ENCODE results near the gene FBXL2. TPM values are rescaled to one million over a fixed set of nuclear protein-coding genes. Genes with fewer than 3 reads are reported as not detected.
"Not testable (repeated sequence)": the region's sequence is repeated elsewhere in the genome, so short reads cannot be mapped to it uniquely, and the experiment has no call there.

The FBXL2 gene
- polyA plus RNA-seq, 12 donors, result 5.1 to 18.1 (median 8.4) TPM; not detected in 1

DNA sequence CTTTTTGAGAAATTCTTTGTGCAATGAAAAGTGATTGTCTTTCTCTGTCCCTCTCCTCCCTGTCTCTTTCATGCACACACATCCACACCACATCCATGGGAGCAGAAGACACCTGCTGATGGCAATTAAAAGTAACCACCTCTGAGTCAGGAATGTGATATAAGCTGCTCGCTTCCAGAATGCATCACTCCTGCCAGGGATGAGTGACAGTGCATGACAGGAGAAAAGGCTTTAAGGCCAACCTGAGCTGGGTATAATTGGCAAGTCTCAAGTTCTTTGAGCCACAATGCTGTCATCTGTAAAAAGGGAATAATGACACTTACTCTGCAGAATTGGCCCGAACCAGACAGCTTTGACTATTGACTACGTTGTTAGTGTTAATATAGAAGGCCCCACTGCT is 103.4 kb downstream of the FBXL2 start:
- no peak for DNase-seq

DNA sequence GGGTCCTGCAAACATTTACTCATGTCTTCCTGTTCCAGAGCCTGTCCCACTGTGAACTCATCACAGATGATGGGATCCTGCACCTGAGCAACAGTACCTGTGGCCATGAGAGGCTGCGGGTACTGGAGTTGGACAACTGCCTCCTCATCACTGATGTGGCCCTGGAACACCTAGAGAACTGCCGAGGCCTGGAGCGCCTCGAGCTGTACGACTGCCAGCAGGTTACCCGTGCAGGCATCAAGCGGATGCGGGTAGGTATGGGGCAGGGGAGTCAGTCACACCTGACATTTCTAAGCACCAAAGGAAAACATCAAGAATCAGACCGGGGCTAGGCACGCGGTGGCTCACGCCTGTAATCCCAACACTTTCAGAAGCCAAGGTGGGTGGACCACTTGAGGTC is 106.7 kb downstream of the FBXL2 start:
- DNase-seq, result no peak

DNA sequence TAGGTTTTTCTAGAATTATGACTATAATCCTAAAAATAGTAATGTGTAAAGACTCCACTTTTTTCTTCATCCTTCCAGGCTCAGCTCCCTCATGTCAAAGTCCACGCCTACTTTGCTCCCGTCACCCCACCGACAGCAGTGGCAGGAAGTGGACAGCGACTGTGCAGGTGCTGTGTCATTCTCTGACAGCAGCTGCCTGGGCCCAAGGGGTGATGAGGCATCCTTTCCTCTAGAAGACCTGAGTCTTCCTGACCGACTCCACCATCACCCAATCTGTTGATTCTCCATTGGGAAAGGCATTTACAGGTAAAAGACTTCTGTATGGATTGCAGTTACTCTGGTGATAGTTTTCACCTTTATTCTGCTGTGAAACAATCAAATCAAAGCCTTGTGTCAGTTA is 108.2 kb downstream of the FBXL2 start:
- DNase-seq, result no peak

DNA sequence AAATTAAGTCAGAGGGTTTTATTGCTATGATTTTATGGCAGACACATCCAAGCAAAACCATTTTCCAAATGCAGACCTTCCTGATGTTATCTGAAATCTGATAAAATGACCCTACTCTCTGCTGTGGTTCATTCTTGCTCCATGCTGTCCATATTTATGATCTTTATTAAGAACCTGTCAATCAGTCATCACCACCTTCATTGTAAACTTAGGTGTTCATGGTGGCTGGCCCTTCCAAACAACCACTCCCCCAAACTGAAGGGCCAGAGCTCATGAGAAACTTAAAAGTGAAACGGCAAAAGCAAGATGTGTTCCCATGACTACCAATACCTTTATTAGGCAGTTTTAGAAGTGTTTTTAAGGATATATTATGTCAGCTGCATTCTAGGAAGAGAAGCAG is 109.4 kb downstream of the FBXL2 start:
- no peak for DNase-seq

DNA sequence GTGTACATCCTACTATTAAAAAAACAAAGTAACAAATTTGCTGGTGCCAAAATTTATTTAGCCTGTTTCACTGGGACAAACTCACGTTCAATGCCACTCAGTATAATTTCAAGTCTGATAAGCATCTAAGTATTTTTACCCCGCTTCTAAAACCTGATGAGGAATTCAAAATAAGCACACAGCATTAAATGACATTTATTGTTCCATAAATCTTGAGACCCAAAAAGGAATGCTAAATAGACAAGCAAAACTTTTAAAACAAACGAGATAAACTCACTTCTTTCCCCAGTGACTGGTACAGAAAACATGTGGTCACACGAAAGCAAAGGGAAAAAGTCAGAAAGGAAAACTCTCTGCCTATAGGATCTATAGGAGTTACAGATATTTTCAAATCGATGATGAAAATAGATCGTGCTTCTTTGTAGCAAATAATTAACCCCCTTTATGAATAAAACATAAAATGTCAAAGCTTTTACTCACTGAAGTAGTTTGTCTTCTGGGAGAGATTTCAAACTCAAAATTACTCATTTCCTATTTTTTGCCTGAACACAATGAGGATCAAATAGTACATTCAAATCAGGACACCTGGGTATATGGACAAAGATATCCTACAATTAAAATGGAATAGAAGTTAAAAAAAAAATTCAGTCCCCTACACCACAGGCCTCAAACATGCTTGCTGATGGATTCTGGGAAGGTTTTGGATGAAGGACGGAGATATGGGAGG is 111.3 kb downstream of the FBXL2 start:
- no peak for DNase-seq

DNA sequence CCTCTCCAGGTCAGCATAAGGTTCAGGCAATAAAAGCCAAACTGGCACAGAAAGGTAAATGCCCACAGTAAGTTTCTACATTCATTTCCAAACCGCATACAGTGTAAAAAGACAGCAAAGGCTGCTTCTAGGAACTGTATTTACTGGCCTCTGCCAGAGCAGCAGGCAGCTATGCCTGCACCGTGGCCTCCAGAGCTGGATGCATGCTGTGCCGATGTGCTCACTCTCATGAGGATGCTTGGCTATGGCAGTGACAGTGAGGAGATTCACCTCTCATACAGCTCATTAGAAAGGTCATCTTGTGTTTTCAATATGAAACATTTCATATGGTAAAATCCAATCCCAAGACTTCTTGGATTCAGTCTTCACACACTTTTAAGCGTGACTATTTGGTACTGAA is 112.7 kb downstream of the FBXL2 start:
- no peak for DNase-seq

DNA sequence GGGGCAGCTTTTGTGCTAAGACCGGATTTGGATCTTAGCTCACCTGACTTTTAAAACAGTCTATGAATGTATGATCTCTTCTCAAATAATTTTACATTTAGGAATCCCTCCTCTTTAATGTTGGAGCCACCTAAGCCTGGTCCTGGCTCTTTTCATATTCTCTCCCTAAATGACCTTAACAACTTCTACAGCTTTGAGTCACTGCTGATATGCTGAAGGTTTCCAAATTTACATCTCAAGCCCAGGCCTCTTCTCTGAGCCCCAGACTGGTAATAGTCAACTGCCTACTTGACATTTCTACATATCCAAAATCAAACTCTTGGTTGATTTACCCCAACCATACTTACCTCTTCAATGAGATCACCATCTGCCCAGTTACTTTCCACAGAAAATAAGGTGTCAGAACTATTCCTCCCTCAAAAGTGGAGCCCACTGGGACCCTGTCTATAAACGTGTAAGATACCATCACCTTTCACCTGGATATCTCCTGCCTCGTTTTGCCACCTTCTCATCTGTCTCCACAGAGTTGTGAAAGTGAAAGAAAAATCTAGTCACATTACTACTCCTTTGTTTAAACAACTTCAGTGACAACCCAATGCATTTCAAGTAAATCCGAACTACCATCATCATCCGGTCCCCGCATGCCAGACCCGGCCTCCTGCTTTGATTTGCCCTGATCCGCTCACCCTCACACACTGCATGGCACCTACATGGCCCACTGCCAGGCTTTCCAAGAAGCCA is 114.2 kb downstream of the FBXL2 start:
- no peak for DNase-seq

DNA sequence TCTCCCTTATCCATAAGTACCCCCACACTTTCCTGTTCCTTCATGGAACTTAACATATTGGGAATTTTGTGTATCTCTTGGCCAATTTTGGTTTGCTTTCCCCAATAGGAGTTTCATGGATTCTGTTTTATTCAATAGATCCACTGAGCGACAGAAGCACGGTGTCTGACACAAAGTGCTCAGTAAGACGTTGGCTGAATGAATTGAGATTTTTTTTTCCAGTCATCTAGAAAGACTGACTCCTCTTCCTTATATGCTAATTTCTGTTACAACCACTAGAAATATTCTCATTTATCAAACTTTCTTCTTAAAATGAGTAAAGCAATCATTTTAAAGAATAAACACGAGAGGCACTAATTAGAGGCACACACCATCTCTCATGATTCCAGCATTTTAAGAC is 114.9 kb downstream of the FBXL2 start:
- DNase-seq, result no peak

DNA sequence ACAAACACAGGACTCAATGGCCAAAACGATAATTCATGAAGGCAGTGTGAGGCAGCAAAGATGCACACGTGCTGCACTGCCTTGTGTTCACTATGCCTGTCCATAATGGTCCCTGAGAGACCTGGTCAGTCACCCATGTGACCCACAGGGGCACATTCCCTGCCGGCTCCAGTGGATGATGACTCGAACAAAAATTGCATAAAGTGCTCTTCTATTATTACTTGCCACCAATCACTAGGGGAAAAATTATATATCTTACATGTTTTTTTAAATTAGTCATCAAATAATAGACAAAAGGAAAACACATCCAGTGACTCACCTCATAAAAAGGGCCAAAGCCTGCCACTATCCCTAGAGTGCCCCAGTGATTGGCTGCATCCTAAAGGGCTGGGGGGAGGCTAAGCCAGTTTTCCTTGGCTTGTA is 115.5 kb downstream of the FBXL2 start:
- DNase-seq, result no peak

DNA sequence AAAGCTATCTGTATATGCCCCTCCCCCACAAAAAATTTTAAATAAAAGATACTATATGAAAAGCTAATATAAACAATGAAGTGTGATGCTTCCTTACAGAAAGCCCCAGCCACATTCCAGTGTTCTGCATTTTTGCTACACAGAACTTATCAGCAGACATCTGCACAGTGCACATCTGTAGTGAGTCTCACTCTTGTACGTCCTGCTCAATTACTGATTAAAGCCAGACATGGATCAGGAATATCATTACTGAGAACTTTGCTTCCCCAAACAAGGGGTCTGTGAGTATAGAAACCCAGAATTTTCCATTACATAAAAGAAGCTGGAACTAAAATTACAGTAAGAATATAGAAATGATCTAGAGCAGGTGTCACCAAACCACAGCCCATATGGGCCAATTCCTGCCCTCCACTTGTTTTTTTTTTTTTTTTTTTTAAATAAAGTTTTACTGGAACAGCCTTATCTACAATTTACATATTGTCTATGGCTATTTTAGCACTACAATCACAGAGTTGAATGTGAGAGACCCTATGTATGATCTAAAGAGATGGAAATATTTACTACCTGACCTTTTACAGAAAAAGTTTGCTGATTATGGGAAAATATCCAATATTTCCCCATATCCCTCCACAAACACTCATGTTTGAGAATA is 117.3 kb downstream of the FBXL2 start:
- DNase-seq, result no peak

DNA sequence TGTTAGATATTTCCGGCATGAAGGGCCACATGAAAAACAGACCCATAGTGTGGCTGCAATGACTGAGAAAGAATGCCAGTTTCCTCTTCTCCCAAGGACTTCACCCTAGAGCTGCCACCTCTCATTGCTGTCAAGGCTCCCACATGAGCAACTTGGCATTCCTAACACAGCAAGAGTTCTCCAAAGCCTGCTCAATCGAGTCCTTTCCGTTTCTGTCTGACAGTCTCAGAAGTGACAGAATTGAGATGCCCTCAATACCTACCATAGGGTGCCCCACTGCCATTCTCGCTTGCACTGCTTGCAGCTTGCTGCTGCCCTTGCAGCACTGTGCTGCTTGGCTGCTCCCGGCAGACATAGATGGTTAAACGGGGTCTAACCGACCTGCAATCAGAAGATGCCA is 118.7 kb downstream of the FBXL2 start:
- no peak for DNase-seq

DNA sequence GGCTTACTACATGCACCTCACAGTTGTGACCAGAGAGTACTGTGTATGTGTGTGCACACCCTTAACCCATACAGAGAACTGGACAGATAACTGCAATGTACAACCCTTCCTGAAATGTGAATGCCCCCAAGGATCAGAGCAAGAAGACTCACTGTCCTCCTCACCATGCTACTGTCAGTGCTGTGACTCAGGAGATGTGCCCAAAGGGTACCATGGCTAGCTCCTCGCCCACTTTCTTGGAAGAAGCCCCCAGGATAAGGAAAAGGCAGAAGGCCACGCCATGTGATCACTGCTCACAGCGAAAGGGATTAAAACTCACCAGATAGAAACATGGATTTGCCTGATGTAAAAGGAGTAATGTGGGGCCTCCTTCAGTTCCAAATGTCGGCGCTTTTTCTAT is 121.2 kb downstream of the FBXL2 start:
- DNase-seq, result no peak

DNA sequence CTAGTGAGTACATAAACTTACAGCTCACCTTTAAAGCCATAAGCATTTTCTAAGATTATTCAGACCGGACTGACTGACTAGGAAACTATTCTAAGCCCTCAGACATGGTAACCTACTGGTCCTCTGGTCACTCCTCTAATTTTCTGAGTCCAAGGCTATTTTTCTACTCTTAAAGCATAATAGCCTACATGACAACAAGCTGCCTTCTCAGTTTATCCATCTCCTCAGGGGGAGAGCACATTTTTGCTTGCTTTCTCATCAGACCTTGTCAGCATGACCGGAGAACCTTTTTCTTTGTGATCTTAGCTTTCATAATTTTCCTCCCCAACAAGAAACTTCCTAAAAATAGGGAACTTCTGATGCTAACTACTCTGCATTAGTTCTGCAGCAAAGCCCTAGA is 124.5 kb downstream of the FBXL2 start:
- DNase-seq, result no peak

DNA sequence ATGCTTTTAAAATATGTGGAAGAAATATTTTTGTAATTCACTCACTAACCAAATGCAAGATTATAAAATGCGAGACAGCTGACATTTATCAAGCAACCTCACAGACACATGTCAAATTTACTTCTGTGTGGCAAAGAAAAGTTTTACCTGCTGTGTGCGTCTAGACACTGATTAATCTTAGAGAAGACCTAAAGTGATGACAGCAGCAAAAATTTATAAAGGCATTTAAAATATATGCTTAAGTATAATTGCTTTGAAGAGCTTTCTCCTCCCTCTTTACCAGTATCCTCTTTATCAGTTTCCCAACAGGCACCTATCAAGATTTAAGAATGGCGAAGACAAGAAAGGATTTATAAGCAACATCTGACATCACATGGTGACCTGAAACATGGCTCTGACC is 125.7 kb downstream of the FBXL2 start:
- no peak for DNase-seq

DNA sequence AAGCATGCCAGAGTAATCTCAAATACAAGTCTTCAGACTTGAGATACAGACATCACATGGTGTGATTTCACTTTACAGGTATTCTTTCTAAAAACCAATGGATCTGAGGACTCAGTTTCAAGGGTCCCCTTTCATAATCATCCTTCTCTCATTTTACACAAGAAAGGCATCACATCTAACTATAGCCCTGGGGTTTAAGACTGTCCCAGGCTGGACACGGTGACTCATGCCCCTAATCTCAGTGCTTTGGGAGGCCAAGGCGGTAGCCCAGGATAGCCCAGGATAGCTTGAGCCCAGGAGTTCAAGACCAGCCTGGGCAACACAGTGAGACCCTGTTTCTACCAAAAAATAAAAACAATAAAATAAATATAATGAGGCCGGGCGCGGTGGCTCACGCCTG is 126.5 kb downstream of the FBXL2 start:
- no peak for DNase-seq

DNA sequence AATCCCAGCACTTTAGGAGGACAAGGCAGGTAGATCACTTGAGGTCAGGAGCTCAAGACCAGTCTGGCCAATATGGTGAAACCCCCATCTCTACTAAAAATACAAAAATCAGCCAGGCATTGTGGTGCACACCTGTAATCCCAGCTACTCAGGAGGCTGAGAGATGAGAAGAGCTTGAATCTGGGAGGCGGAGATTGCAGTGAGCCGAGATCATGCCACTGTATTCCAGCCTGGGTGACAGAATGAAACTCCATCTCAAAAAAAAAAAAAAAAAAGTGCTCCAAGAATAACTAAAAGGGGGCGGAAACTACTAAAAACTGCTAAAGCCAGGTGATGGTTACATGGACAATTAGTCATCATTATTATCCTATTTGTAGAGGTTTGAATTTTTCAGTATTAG is 133.6 kb downstream of the FBXL2 start:
- not testable (repeated sequence) for DNase-seq

DNA sequence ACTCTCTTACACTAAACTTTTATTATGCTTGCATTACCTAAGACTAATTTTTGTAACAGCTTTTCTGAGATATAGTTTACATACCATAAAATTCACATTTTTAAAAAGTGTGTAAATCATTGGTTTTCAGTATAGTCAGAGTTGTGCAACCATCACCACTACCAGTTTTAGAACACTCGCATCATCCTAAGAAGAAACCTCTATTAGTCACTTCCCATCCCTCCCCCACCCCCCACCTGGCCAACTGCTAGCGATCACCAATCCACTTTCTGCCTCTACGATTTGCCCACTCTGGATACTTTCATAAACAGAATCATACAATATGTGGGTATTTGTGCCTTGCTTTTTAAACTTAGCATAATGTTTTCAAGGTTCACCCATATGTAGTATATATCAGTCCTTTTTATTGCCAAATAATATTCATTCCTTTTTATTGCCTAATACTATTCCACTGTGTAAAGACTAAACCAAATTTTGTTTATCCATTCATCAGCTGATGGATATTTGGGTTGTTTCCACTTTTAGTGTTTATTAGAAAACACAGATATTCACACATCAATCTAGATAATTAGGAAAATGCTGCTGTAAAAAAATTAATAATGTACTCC is 139.9 kb downstream of the FBXL2 start:
- DNase-seq, result no peak

DNA sequence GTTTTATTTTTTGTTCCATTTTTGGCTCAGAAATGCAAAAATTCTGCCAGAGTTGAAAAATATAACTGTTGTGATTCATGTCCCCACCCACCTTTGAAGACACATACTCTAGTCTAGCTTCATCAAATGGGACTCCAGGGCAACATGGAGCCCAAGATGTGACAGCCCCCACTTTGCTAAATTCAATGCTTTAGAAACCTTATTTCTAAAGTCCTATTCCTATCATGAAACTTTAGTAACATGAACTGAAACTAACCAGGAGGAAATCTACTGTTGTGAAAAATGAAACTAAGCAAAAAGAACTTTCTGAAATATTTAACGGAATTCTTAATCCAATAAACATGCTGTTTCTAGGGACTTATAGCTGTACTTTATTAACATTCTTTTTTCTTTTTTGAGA is 142.7 kb downstream of the FBXL2 start:
- no peak for DNase-seq

DNA sequence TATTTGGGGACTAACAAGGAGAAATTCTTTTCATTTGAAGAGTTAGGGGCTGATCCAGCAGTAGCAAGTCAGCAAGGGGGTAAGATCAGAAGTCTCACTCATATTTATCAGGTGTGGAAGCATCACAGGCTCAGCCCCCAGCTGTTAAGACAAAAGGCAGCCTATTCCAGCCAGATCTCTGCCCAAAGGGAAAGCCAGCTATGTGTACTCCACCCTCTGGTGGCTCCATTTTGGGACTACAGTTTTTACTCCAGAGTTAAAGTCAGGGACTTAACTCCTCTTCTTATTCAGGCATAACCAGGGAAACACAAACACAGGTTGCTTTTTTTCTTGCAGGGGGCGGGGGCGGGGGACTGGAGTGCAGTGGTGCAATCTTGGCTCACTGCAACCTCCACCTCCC is 143.7 kb downstream of the FBXL2 start:
- no peak for DNase-seq

DNA sequence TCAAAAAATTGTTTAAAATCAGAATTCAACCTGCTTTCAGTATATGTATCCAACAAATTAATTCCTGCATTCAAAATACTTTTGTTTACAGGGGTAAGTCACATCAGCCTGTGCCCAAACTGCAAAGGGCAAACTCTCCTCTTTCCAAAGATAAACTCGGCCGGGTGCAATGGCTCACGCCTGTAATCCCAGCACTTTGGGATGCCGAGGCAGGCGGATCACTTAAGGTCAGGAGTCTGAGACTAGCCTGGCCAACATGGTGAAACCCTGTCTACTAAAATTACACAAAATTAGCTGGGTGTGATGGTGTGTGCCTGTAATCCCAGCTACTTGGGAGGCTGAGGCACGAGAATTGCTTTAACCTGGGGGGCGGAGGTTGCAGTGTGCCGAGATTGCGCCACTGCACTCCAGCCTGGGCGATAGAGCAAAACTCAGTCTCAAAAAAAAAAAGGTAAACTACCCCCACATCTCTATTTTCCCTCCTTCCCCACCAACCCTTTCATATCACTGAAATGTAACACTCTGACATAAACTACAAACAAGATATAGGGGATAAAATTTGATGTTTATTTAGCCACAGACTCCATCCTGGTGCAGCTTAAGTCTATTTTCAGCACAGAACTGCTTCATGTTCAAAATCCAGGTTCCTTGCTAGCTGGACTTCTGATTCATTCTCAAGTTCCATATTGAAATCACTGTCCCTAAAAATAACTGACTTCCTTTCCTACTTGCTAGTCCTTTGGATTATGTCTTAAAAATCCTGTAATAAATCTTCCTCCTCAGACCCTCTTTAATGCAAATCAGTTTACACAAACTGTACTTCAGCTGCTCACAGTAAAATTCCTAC is 147.6 kb downstream of the FBXL2 start:
- no peak for DNase-seq

DNA sequence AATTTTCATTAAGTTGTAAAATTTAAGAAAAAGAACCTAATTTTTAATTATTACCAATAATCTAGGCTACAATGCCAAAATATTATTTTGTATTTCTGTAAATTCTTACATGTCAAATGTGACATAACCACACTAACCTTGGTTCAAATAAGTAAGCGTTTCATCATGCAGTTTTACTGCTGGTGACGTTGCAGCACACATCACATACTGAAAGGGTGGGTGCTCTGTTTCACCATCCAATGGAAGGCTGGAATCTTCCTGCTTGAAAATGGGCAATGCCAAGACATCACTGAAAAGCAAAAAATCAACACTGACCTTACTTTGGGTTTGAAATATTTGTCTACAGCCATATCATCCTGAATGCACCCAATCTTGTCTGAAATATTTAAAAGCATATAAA is 148.2 kb downstream of the FBXL2 start:
- DNase-seq, result no peak

DNA sequence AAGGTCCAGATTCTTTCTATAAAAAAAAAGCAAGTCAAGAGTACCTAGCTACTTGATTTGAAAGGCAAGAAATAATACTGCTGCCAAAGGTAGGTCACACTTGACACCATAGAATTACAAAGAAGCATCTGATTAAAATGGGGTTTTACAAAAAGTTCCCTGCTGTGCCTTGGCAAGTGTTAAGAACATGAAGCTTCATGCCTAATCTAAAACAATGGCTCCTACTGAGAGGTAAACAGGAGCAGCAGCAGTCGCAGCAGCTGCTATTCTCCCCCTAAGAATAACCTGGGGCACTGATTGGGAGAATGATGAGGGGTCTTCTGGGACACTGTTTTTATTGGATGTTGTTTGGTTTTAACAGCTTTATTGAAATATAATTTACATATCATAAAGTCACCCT is 148.8 kb downstream of the FBXL2 start:
- DNase-seq, result no peak
